CD4-positive, CD25-positive, alpha-beta regulatory T cell (primary cell): ENCODE measurements around the gene CXCL17. TPM values are rescaled to one million over a fixed set of nuclear protein-coding genes. Genes with fewer than 3 reads are reported as not detected.

Experiments used
- ATAC-seq, 2 donors: fragments of 150-1000 bp; cut with Tn5 transposase; one replicate each; pipeline ENCODE4 v1.10.0; 2021; ENCODE audit warnings: low read depth in 2 of 2, moderate number of reproducible peaks in 2 of 2, moderate library complexity in 1 of 2
- DNase-seq, 3 donors: peaks; one replicate each; pipeline versions ENCODE4 v3.0.0 to v3.0.0-alpha.2; 2012 to 2022; ENCODE audit warnings: mixed read lengths in 1 of 3
- H3K27ac ChIP-seq: one replicate; pipeline ENCODE4 v1.7.0; 2013; ENCODE audit warnings: mild to moderate bottlenecking, low read length; ENCODE audit not compliant: insufficient read depth, poor library complexity, severe bottlenecking
- H3K27me3 ChIP-seq: one replicate; pipeline ENCODE4 v1.7.0; 2013; ENCODE audit warnings: low read length; ENCODE audit not compliant: control insufficient read depth, insufficient read depth
- H3K36me3 ChIP-seq: one replicate; pipeline ENCODE4 v1.7.0; 2013; ENCODE audit warnings: mild to moderate bottlenecking, low read length, moderate library complexity; ENCODE audit not compliant: control insufficient read depth, insufficient read depth
- H3K4me1 ChIP-seq: 2 replicates; pipeline ENCODE4 v1.7.0; 2013; ENCODE audit warnings: mild to moderate bottlenecking, low read length; ENCODE audit not compliant: insufficient read depth, control insufficient read depth, poor library complexity, severe bottlenecking
- H3K4me3 ChIP-seq: one replicate; pipeline ENCODE4 v1.7.0; 2013; ENCODE audit warnings: low read depth, mild to moderate bottlenecking, low read length, moderate library complexity
- H3K9me3 ChIP-seq, 2 experiments: 1 replicate in 1 of 2; 2 replicates in 1 of 2; pipeline ENCODE4 v1.7.0; 2013; ENCODE audit warnings: low read length in 2 of 2, mild to moderate bottlenecking in 1 of 2, moderate library complexity in 1 of 2; ENCODE audit not compliant: control insufficient read depth in 2 of 2
- H3K27ac Mint-ChIP-seq, 3 donors: one replicate each; pipeline ENCODE4 v1.8.0; 2020 to 2022; ENCODE audit warnings: mild to moderate bottlenecking in 3 of 3, mixed read lengths in 3 of 3, moderate library complexity in 2 of 3
- H3K27me3 Mint-ChIP-seq: one replicate; pipeline ENCODE4 v1.8.0; 2022; ENCODE audit warnings: mild to moderate bottlenecking, mixed read lengths
- H3K36me3 Mint-ChIP-seq: one replicate; pipeline ENCODE4 v1.8.0; 2020; ENCODE audit warnings: mixed read lengths
- H3K4me1 Mint-ChIP-seq, 4 donors: one replicate each; pipeline ENCODE4 v1.8.0; 2020 to 2022; ENCODE audit warnings: mixed read lengths in 4 of 4, mild to moderate bottlenecking in 1 of 4
- H3K4me3 Mint-ChIP-seq, 4 donors: one replicate each; pipeline ENCODE4 v1.8.0; 2020 to 2022; ENCODE audit warnings: mild to moderate bottlenecking in 4 of 4, mixed read lengths in 4 of 4, moderate library complexity in 3 of 4
- H3K9me3 Mint-ChIP-seq, 7 donors: one replicate each; pipeline ENCODE4 v1.8.0; 2020 to 2022; ENCODE audit warnings: mixed read lengths in 7 of 7, mild to moderate bottlenecking in 3 of 7, moderate library complexity in 2 of 7
- polyA plus RNA-seq, 4 donors: library from polyadenylated mRNA; unstranded; fragments of 300-500 nt; fragmentation: Illumina TruSeq; gene quantifications; one replicate each; pipeline ENCODE4 v1.2.3, GENCODE V29; 2021
- total RNA-seq: library from RNA; stranded (reverse); gene quantifications from one replicate; pipeline ENCODE4 v1.2.3, GENCODE V29; 2022

Gene CXCL17
- total and polyA plus RNA-seq, 5 donors from 2014 or later, result 0.28 TPM; not detected in 4

- Mint-ChIP-seq H3K9me3 (no peaks in the 10 kb centered on the region), H3K4me3 (no peak overlapping the region), H3K27me3 (peaks cover 6% of the 10 kb centered on the region), H3K27ac (peak overlapping the region in 2 of 3 donors; percentile 38 to 75), H3K4me1 (peaks cover 9 to 19% (median 14%) of the 10 kb centered on the region in 4 donors), H3K36me3 (no peaks in the 10 kb centered on the region)
- ATAC-seq (no peak), DNase-seq (no peak)
- Histone ChIP-seq H3K27ac (no peak overlapping the region), H3K4me3 (no peak overlapping the region), H3K36me3 (no peaks in the 10 kb centered on the region), H3K9me3 (no peaks in the 10 kb centered on the region), H3K4me1 (peaks cover 13% of the 10 kb centered on the region), H3K27me3 (no peaks in the 10 kb centered on the region)
Measured at GRCh38 chr19:42443944-42444398, 1.2 kb upstream of the CXCL17 start.

- no peak overlapping the region for H3K4me3 Mint-ChIP-seq
Measured at GRCh38 chr19:42441049-42441445, 1.7 kb downstream of the CXCL17 start.

GRCh38 chr19:42440357-42441048, 2.2 kb downstream of the CXCL17 start:
- Mint-ChIP-seq H3K27me3 (peaks cover 17% of the 10 kb centered on the region), H3K9me3 (no peaks in the 10 kb centered on the region), H3K36me3 (no peaks in the 10 kb centered on the region), H3K27ac (peak overlapping the region in 2 of 3 donors; percentile 4 to 67), H3K4me1 (peaks cover 15 to 24% (median 20%) of the 10 kb centered on the region in 4 donors), H3K4me3 (peak overlapping the region in 2 of 4 donors; percentile 8 to 64)
- DNase-seq, result peak; percentile 63 to 83 (median 72)
- H3K9me3 ChIP-seq, result no peaks in the 10 kb centered on the region
- no peaks in the 10 kb centered on the region for H3K36me3 ChIP-seq
- peaks cover 16% of the 10 kb centered on the region for H3K4me1 ChIP-seq
- no peak overlapping the region for H3K4me3 ChIP-seq
- no peaks in the 10 kb centered on the region for H3K27me3 ChIP-seq
- H3K27ac ChIP-seq, result no peak overlapping the region
- peak; percentile 51 to 68 for ATAC-seq

More at GRCh38 chr19:42441049-42441445, 1.7 kb downstream of the CXCL17 start:
- Histone ChIP-seq H3K4me3 (no peak overlapping the region), H3K27ac (no peak overlapping the region), H3K9me3 (no peaks in the 10 kb centered on the region), H3K27me3 (no peaks in the 10 kb centered on the region), H3K4me1 (peaks cover 16% of the 10 kb centered on the region), H3K36me3 (no peaks in the 10 kb centered on the region)
- Mint-ChIP-seq H3K27ac (peak overlapping the region in 1 of 3 donors; percentile 67), H3K27me3 (peaks cover 17% of the 10 kb centered on the region), H3K36me3 (no peaks in the 10 kb centered on the region), H3K4me1 (peaks cover 15 to 24% (median 20%) of the 10 kb centered on the region in 4 donors), H3K9me3 (no peaks in the 10 kb centered on the region)
- DNase-seq (no peak), ATAC-seq (no peak)

GRCh38 chr19:42436006-42436405, 6.7 kb downstream of the CXCL17 start:
- Mint-ChIP-seq H3K36me3 (no peaks in the 10 kb centered on the region), H3K27me3 (peaks cover 11% of the 10 kb centered on the region), H3K9me3 (no peaks in the 10 kb centered on the region), H3K4me3 (no peak overlapping the region), H3K4me1 (peaks cover 11 to 25% (median 18%) of the 10 kb centered on the region in 4 donors), H3K27ac (no peak overlapping the region)
- H3K4me3 ChIP-seq, result no peak overlapping the region
- no peaks in the 10 kb centered on the region for H3K27me3 ChIP-seq
- peaks cover 13% of the 10 kb centered on the region for H3K4me1 ChIP-seq
- DNase-seq (no peak), ATAC-seq (no peak)
- H3K9me3 ChIP-seq, result no peaks in the 10 kb centered on the region
- no peaks in the 10 kb centered on the region for H3K36me3 ChIP-seq
- no peak overlapping the region for H3K27ac ChIP-seq

- no peaks in the 10 kb centered on the region for H3K36me3 ChIP-seq
- H3K9me3 Mint-ChIP-seq, result no peaks in the 10 kb centered on the region
- H3K4me3 ChIP-seq, result no peak overlapping the region
- H3K27ac ChIP-seq, result no peak overlapping the region
- peaks cover 6% of the 10 kb centered on the region for H3K4me1 ChIP-seq
- no peaks in the 10 kb centered on the region for H3K27me3 ChIP-seq
- ATAC-seq, result no peak
- no peaks in the 10 kb centered on the region for H3K36me3 Mint-ChIP-seq
- no peak for DNase-seq
- no peaks in the 10 kb centered on the region for H3K9me3 ChIP-seq
- no peak overlapping the region for H3K4me3 Mint-ChIP-seq
- peaks cover 11% of the 10 kb centered on the region for H3K27me3 Mint-ChIP-seq
- H3K4me1 Mint-ChIP-seq, result peaks cover 6 to 19% (median 13%) of the 10 kb centered on the region in 4 donors
- H3K27ac Mint-ChIP-seq, result no peak overlapping the region
Measured at GRCh38 chr19:42435316-42435715, 7.4 kb downstream of the CXCL17 start.

- H3K27ac Mint-ChIP-seq, result no peak overlapping the region
- ATAC-seq, result peak; percentile 40 to 59
Measured at GRCh38 chr19:42433503-42434260, 9.1 kb downstream of the CXCL17 start.

GRCh38 chr19:42431486-42431885, 11.3 kb downstream of the CXCL17 start:
- H3K4me1 Mint-ChIP-seq, result peaks cover 0 to 12% (median 4%) of the 10 kb centered on the region in 4 donors
- no peaks in the 10 kb centered on the region for H3K36me3 Mint-ChIP-seq
- no peak overlapping the region for H3K27ac Mint-ChIP-seq
- Histone ChIP-seq H3K4me1 (no peaks in the 10 kb centered on the region), H3K9me3 (no peaks in the 10 kb centered on the region), H3K36me3 (no peaks in the 10 kb centered on the region), H3K27ac (no peak overlapping the region), H3K27me3 (no peaks in the 10 kb centered on the region), H3K4me3 (no peak overlapping the region)
- H3K27me3 Mint-ChIP-seq, result peaks cover 11% of the 10 kb centered on the region
- ATAC-seq, result no peak
- no peak for DNase-seq
- no peaks in the 10 kb centered on the region for H3K9me3 Mint-ChIP-seq
- no peak overlapping the region for H3K4me3 Mint-ChIP-seq

More at GRCh38 chr19:42433503-42434260, 9.1 kb downstream of the CXCL17 start:
- H3K9me3 Mint-ChIP-seq, result no peaks in the 10 kb centered on the region
- Histone ChIP-seq H3K4me1 (peaks cover 3% of the 10 kb centered on the region), H3K27me3 (no peaks in the 10 kb centered on the region), H3K36me3 (no peaks in the 10 kb centered on the region), H3K9me3 (no peaks in the 10 kb centered on the region), H3K4me3 (no peak overlapping the region), H3K27ac (no peak overlapping the region)
- peaks cover 10% of the 10 kb centered on the region for H3K27me3 Mint-ChIP-seq
- DNase-seq, result peak; percentile 44 to 67 (median 60)
- no peak overlapping the region for H3K4me3 Mint-ChIP-seq
- H3K36me3 Mint-ChIP-seq, result no peaks in the 10 kb centered on the region
- peaks cover 5 to 11% (median 8%) of the 10 kb centered on the region in 4 donors for H3K4me1 Mint-ChIP-seq
